Posterior cingulate gyrus (tissue), 11 donors: ENCODE measurements around the gene GPSM1.
"Not testable (repeated sequence)": the region's sequence is repeated elsewhere in the genome, so short reads cannot be mapped to it uniquely, and the experiment has no call there.

Experiments used
- DNase-seq, 10 donors: peaks; one replicate each; pipeline versions ENCODE4 v3.0.0 to v3.0.0-alpha.2; 2020 to 2021; ENCODE audit warnings: mixed read lengths in 3 of 10
- intact Hi-C: fragments of 100-400 bp; cut with DNase I; formaldehyde crosslinking; loops from one replicate; pipeline ENCODE4 v1.15.1; 2023

GPSM1 gene

GRCh38 chr9:136314056-136314416 is 13.3 kb upstream of the GPSM1 start:
- intact Hi-C loops: loop anchor here (5.0 kb wide), 1 partner anchor 48 kb away; the partner anchor contains the start of gene DNLZ
- DNase-seq: peak in 2 of 10 donors; percentile 27 to 41

- peak in 1 of 10 donors; percentile 31 for DNase-seq
- intact Hi-C loops: loop anchor here (5.0 kb wide), 1 partner anchor 47 kb away; the partner anchor contains the start of gene DNLZ
Measured at GRCh38 chr9:136314944-136315343, 12.4 kb upstream of the GPSM1 start.

GRCh38 chr9:136316271-136316751 is 11.0 kb upstream of the GPSM1 start:
- intact Hi-C loops: no loop called here
- peak in 3 of 10 donors; percentile 64 to 81 (median 75) for DNase-seq

GRCh38 chr9:136316896-136317676 is 10.3 kb upstream of the GPSM1 start:
- intact Hi-C loops: no loop called here

DNA sequence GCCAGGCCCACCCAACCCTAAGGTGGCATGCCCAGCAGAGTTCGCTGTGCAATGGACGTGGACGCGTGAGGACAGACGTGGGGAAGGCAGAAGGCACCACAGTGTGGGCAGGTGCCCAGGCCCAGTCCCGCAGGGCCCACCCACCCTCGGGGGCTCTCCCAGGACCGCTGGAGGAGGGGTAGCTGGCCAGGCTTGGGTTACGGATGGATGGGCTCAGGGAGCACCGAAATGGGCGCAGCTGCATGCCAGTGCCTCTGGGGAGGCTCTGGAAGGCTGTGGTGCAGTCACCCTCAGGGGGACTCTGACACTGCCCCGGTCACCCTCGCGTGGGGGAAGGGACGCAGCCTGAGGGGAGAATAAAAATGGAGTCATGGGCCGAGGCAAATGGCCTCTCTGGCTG is 9.6 kb upstream of the GPSM1 start:
- intact Hi-C loops: no loop called here
- peak in 2 of 10 donors; percentile 73 to 81 for DNase-seq

More at GRCh38 chr9:136316896-136317676, 10.3 kb upstream of the GPSM1 start:
- peak in 3 of 10 donors; percentile 63 to 79 (median 65) for DNase-seq

- intact Hi-C loops: no loop called here
- peak in 3 of 10 donors; percentile 48 to 70 (median 54) for DNase-seq
Measured at GRCh38 chr9:136318111-136318775, 9.1 kb upstream of the GPSM1 start.

GRCh38 chr9:136318776-136319241 is 8.5 kb upstream of the GPSM1 start:
- DNase-seq: peak in 3 of 10 donors; percentile 58 to 80 (median 58)
- intact Hi-C loops: no loop called here

DNA sequence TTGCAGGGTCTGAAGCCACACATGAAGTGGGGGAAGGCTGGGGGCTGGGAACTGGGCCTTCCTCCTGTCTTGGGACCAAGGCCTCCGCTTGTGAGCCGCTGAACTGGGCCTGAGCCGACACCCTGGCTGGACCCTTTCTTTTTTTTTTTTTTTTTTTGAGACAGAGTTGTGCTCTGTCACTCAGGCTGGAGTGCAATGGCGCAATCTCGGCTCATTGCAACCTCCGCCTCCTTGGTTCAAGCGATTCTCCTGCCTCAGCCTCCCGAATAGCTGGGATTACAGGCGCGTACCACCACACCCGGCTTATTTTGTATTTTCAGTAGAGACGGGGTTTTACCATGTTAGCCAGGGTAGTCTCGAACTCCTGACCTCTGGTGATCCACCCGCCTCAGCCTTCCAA is 8.1 kb upstream of the GPSM1 start:
- peak in 1 of 10 donors; percentile 4 for DNase-seq
- intact Hi-C loops: not testable (repeated sequence)

- DNase-seq, intact Hi-C loops: not testable (repeated sequence)
Measured at GRCh38 chr9:136319955-136320354, 7.4 kb upstream of the GPSM1 start.

- DNase-seq, intact Hi-C loops: not testable (repeated sequence)
Measured at GRCh38 chr9:136320972-136321371, 6.4 kb upstream of the GPSM1 start.

DNA sequence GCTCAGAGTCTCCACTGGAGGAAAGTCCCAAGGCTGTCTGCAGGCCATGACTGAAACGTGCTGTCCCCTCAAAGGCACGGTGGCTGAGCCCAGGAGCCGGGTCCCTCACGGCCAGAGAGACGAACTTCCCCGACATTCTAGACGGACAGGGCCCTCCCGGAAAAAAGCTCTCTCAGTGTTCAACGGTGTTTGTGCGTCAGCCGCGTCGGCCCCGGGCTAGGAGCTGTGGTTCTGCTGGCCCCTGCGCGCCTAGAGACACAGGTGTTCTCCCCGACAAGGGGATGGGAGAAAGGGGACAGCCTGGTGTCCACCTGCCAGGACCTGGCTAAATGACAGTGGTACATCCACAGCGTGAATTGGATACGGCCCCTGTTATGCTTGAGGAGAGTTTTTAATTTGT is 5.8 kb upstream of the GPSM1 start:
- DNase-seq: peak in 3 of 10 donors; percentile 37 to 67 (median 58)
- intact Hi-C loops: no loop called here

DNA sequence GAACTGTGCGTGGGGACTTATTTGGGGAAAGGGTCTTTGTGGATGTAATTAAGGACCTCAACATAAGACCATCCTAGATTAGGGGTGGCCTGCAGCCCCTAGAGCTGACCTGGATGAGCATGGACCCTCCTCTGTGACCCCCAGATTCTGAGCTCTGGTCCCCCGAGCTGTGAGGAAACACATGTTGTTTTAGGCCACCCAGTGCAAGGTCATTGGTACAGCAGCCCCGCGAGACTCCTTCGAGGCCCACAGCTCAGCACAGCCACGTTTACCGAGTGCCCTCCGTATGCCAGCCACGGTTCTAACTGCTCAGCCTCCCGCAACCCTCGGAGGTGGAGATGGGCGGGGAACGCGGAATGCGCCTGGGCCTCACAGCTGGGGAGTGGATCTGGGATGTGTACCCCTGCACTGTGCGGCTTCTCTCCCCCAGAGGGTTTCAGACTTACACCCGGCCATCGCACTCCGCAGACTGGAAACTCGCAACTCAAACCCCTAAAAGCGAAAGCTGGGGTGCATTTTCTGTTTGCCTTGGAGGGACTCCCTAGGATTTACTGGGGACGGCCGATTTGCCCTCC is 4.5 kb upstream of the GPSM1 start:
- intact Hi-C loops: no loop called here
- peak in 3 of 10 donors; percentile 64 to 68 (median 67) for DNase-seq

DNA sequence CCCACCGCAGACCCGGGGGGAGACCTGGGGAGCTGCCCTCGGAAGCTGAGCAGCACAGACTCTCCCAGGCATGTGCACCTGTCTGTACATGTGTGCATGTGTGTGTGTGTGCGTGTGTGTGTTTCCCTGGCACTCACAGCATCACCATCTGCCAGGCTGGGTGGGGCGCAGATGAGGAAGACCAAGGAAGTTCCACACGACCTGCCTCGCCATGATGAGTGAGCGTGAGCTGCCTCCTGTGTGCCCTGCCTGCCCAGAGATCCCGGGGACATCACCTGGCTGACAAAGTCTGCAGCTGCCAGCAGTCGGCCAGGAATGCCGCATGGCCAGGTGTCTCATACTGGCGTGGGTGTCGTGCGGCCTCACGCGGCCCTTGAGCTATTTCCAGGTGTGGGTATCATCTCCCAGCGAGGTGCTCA is 4.0 kb upstream of the GPSM1 start:
- peak in 3 of 10 donors; percentile 58 to 76 (median 64) for DNase-seq
- intact Hi-C loops: no loop called here

GRCh38 chr9:136324501-136325300 is 2.6 kb upstream of the GPSM1 start:
- intact Hi-C loops: no loop called here
- DNase-seq: peak in 3 of 10 donors; percentile 15 to 72 (median 60)

- DNase-seq: peak in 2 of 10 donors; percentile 43 to 54
- intact Hi-C loops: no loop called here
Measured at GRCh38 chr9:136325358-136325757, 2.0 kb upstream of the GPSM1 start.

DNA sequence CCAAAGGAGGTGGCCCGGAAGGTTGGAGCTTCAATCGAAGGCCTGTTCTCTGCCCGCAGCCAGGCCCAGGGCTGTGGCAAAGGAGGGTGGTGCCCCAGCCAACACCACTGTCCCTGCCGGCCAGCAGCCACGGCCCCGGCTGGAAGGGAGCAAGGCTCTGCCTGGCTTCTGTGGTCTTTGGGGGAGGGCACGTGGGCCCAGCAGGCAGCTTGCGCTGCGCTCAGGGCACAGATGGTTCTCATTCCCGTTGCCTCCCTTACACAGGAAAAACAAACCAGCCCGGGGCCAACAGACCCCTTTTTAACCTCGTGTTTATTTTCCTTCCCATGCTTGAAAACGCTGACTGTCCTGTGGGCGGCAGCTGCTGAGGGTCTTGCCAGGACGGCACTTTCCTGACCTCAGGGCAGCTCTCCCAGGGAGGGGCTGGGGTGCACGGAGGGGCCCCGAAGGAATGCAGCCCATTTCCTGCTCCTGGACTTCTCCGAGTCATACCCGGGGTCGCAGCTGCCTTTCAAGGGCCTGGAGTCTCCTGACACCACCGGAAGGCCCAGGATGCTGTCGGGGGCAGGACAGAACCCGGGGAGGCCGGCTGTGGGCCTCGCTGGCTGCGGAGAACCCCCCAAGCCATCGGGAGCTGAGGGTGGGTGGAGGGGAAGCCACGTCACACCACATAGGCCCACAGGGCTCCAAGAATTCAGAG is 1.1 kb upstream of the GPSM1 start:
- intact Hi-C loops: no loop called here
- DNase-seq: peak in 5 of 10 donors; percentile 41 to 89 (median 80)

DNA sequence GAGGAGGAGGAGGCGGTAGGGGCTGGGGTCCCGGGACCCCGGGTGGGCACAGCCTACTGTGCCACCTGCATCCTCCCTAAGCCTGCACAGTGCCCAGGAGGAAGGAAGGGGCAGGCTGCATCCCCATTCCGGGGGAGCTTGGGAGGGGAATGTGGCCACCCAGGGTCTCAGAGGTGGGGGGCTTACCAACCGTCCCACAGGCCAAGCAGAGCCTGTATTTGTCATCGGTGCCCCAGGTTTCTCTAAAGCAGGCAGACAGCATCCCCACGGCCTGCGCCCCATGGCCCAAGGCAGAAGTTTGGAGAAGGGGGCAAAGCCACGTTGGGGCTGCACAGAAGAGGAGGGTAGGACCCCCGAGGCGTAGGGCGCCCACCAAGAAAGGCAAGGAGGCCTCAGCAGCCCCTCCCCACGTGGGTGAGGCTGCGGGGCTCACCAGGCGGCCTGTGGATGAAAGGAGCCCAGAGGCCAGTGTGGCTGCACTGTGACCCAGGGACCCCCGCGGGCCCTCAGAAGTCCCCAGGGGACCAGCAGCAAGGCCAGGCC is 507 bp upstream of the GPSM1 start:
- peak in 3 of 10 donors; percentile 66 to 79 (median 73) for DNase-seq
- intact Hi-C loops: no loop called here

DNA sequence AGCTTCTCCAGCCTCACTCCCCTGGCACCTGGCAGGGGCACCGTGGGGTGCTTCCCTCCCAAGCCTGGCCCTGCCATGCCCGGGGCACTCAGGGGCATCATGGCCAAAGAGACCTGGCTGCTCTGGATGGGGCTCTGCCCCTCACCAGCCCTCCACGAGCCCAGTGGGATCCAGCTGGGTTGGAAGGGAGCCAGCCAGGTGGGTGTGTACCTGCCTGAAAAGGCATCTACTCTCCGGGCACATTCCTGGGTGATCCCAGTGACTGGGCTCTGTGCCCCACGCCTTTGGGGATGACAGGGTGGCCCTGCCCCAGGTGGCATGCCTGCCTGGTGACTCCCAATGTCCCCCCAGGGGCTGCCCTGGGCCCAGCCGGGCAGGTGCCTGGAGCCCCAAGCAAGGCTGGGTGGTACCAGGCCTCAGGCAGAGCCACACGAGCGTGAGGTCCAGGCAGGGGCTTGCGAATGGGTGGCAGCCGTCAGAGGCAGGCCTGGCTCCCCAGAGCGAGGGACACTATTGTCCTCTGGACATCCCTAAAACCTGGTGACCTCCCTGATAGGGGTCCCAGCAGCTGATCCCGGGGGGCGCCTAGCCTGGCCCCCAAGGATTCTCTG is 777 bp downstream of the GPSM1 start:
- intact Hi-C loops: no loop called here
- peak in 3 of 10 donors; percentile 66 to 89 (median 83) for DNase-seq
